HT-29 (cell line): ENCODE measurements around the gene HMCES. TPM values are rescaled to one million over a fixed set of nuclear protein-coding genes. Genes with fewer than 3 reads are reported as not detected.

Experiments used
- DNase-seq: peaks from one replicate; pipeline ENCODE4 v3.0.0-alpha.2; 2015; ENCODE audit warnings: low spot score
- total RNA-seq: library from RNA; depleted of rRNA; stranded (reverse); fragments of >200 nt; shearing (Covaris generic); gene quantifications from 2 replicates; pipeline ENCODE4 v1.2.3, GENCODE V29; 2014; rRNA removed

Gene HMCES, protein sequence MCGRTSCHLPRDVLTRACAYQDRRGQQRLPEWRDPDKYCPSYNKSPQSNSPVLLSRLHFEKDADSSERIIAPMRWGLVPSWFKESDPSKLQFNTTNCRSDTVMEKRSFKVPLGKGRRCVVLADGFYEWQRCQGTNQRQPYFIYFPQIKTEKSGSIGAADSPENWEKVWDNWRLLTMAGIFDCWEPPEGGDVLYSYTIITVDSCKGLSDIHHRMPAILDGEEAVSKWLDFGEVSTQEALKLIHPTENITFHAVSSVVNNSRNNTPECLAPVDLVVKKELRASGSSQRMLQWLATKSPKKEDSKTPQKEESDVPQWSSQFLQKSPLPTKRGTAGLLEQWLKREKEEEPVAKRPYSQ
- total RNA-seq: 58.0 and 63.5 TPM in 2 replicates

DNA sequence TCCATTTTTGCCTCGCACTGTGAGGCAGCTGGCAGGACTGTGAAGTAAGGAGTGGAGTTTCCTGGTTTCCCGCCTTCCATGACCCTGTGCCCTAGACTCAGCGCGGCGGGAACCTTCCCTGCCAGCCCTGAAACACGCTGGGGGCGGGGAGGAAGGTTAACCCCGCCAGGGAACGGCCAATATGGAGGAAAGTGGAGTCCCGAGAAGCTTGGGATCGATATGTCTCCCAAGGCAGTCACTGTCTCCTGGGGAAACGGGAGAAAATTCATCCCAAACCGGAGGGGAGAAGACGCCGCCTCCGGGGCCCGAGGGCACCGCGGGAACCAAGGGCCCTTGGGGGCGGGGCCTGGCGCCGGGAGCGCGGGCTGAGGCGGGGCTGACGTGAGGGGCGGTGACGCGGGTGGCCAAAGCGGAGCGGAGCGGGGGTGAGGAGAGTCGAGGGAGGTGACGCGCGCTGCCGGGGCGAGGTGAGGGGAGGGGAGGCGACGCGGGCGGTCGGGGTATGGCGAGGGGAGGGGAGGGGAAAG lies at the start of gene HMCES:
HMCES (plus strand) TSS at position 432 of the 527 bp plus-strand sequence. CDS start 863 bp downstream, outside the sequence.
- DNase-seq: peak; percentile 96

DNA sequence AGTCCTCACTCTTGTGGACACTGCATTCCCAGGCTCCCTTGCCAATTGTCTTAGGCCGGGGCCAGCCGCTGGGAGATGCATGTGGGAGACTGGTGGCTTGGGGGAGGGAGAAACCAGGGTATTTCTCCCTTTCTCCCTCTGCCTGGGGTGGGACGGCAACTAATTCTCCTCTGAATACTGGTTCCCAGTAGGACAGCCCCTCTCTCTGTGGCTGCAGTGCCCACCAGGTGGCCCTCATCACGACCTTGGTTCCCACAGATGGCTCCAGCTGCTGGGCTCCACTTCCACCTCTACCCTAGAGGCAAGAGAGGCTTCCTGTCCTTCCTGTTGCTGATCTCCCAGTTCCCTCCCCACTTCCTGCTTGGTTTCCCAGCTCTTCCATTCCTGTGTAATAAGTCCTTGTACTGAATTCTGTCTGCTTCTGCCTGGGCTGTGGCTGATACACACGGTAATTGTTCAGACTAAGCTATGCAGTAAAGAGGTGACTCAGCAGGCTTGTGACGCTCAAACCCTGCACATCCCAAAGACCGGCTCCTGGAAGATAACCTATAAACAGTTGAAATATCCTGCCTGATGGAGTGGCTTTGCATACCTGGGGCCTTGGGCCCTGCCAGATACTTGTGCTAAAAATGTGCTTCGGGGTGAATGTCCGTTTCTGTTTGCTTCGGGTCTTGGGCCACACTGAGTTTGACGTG lies 49.6 kb upstream of the HMCES start:
- peak; percentile 47 for DNase-seq

DNA sequence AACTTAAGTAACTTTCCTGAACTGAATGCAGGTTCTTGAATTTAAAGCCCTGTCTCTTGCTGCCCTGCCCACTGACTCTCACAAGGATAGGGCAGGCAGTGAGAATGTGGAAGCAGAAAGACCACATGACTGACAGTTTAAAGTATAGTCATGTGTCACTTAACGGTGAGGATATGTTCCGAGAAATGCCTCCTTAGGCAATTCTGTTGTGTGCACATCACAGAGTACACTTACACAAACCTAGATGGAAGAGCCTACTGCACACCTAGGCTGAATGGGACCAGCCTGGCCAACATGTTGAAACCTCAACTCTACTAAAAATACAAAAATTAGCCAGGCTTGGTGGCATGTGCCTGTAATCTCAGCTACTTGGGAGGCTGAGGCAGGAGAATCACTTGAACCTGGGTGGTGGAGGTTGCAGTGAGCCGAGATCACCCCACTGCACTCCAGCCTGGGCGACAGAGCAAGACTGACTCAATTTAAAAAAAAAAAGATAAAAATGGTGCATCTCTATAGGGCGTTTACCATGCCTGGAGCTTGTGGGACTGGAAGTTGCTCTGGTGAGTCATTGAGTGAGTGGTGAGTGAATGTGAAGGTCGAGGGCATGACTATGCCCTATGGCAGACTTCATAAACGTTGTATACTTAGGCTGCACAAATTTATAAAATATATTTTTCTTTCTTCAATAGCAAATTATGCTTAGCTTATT lies 48.2 kb upstream of the HMCES start:
- DNase-seq: peak; percentile 39

DNA sequence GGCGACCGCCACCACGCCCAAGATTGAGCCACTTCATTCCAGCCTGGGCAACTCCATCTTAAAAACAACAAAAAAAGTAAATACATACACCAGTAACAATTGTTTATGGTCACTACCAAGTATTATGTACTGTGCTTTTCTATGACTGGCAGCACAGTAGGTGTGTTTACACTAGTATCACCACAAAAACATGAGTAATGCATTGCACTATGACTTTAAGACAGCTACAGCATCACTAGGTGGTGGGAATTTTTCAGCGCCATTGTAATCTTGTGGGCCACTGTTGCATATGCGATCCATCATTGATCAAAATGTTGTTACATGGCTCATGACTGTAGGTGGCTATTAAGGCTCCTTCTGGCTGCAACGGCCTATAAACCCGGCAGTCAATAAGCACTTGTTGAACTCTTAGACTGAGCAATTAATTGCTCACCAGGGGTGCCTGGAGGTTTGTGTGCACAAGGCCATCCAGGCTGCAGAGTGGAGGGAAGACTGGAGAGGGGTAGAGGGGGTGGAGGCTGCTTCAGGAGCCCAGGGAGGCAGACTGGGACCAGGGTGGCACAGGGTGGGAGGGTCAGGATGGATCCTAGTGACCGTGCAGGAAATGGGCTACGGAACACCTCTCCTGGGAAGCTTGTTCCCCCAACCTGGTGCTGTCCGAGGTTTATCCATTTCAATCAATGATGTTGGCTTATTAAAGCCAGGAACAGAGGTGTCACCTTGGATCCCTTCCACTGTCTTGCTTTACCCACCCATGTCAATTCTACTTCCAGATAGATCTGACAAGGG lies 47.1 kb upstream of the HMCES start:
- no peak for DNase-seq

DNA sequence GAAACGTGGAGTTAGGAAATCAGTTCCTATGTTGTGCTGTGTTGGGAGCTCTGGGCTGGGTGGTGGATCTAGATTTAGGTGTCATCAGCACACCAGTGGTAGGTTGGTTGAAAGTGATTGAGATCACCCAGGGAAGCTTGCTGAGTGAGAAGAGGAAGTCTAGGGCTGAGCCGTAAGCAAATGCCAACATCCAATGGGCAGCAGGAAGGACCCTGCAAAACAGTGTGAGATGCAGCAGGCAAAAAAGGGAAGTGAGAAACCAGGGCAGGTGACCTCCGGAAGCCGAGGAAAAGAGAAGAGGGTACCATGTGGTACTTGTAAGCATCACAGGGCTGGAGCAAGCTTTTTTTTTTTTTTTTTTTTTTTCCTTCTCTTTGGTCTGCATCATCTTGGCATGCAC lies 45.1 kb upstream of the HMCES start:
- DNase-seq: no peak

DNA sequence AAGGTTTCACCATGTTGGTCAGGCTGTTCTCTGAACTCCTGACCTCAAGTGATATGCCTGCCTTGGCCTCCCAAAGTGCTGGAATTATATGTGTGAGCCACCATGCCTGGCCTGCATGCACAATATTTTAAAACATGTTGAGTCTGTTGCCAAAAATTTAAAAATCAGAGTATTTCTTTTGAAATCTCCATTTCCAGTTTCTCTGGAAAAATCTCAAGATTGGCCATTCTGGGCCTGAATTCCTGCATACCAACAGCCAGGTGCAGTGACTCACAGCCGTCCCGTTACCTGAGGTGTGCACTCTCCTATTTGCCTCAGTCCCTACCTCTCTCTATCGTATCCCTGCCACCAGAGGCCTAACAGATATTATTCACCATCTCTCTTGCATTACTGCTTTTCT lies 44.2 kb upstream of the HMCES start:
- DNase-seq: no peak

DNA sequence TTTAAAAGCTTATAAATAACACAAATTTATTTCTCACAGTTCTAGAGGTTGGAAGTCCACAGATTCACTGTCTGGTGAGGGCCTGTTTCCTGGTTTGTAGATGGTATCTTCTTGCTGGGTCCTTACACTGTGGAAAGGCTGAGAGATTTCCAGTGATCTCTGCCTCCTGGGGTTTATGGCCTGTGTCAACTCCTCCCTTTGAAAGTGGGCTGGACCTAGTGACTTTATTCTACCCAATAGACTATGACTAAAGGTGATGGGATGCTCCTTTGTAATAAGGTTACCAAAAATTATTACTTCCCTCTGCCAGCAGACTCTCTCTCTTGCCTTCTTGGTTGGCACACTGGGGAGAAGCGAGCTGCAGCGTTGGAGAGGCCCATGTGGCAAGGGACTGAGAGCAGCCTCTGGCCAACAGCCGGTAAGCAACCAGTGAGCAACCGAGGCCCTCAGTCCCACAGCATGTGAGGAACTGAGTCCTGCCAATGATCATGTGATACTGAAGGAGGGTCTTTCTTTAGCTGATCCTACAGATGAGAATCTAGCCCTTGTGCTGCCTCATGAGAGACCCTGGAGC lies 43.2 kb upstream of the HMCES start:
- DNase-seq: no peak

DNA sequence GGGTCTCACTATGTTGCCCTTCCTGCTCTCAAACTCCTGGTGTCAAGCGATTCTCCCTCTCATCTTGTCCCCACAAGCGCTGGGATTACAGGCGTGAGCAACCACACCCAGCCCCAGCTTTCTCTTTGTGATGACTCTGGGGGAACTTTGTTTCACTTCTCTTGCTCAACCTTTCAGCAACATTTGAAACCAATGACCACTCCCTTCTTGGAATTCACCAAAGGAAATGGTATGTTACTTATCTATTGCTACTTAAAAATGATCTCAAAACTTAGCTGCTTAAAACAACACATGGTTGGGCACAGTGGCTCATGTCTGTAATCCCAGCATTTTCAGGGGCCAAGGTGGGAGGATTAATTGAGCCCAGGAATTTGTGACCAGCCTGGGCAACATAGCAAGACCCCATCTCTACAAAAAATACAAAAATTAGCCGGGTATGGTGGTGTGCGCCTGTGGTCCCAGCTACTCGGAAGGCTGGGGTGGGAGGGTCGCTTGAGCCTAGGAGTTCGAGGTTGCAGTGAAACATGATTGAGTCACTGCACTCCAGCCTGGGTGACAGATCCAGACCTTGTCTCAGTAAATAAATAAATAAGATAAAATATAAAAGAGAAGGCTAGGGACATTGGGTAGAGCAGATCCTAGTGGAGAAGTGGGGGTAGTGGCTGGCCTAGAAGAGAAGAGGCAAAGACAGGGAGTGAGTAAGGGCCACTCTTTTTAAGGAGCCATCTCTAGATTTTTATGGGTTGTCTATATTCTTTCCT lies 39.5 kb upstream of the HMCES start:
- DNase-seq: no peak

DNA sequence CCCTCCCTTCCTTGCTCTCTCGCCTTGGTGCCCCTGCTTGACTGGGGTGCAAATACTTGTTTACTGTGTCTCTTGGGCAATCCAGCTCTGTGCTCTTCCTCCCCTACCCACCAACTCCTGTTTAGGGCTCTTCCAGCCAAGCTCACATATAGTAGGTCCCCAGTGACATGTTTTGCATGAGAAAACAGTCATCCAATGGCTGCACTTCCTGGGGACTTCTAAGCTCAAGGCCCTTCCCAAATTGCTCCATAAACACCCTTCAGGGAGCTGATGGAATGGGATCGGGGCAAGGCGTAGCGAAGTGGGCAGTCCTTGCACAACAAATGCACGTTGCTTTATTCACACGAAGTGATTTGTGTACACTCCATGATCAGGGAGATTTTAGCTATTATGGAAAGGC lies 38.7 kb upstream of the HMCES start:
- no peak for DNase-seq

DNA sequence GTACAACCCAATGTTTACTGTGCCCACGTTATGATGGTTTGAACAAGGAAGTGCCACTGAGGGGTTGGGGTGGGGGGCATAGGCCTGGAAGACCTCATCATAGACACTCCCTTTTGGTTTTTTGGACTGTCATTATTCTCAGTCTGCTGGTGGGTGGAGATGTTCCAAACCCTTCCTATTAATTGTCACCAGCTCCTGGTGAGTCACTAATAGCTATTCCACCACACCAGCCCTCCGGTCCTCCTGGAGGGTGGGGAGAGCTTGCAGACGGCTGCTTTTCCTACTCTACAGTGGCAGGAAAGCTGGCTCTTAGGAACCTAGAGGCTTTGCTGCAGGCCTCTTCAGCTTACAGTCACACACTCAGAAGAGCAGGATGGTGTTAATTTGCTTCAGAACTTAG lies 38.2 kb upstream of the HMCES start:
- DNase-seq: peak; percentile 26

DNA sequence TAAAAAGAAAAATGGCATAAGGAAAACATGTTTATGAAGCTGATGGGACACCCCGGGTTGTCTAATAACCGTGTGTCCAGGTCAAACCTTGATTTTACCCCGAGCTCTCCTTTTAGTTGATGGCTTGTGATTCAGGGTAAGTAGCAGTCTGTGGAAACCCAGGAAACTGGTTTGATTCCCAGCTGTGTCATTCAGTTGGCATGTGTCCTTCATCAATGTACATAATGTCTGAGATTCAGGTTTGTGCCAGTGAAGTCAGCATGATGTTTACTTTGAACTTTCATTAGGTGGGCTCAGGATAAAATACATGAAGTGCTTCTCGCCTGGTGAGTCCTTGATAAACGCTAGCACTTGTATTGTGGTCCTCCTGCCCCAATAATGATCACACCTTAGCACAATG lies 33.5 kb upstream of the HMCES start:
- DNase-seq: no peak

DNA sequence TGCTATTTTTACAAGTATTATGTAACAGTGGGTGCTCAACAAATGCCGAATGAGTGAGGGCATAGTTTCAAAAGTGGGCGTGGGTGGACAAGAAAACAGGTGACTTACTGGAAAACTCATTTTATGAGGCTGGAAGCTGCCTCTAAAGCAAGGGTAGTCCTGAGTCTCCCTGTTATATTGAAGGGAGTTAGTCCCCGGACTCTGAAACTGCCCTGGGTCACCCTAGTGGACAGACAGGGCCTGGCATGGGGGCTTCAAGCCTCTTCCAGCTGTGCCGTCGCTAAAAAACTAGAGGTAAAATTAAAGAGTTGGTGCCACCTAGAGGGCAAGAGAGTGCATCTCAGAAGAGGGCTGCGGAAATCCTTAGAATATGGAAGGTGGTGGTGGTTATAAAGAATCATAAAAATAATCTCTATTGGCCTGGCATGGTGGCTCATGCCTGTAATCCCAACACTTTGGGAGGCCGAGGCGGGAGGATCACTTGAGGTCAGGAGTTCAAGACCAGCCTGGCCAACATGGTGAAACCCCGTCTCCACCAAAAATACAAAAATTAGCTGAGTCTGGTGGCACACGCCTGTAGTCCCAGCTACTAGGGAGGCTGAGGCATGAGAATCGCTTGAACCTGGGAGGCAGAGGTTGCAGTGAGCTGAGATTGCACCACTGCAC lies 32.9 kb upstream of the HMCES start:
- DNase-seq: peak; percentile 98

DNA sequence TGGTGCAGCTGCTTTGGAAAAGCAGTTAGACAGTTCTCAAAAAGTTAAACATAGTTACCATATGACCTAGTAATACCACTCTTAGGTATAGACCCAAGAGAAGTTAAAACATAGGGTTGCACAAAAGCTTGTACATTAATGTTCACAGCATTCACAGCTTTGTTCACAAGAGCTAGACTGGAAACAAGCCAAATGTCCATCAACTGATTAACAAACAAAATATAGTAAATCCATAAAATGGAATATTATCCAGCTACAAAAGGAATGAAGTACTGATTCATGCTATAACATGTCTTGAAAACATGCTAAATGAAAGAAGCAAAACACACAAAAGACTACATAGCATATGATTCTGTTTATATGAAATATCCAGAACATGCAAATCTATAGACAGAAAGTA lies 32.0 kb upstream of the HMCES start:
- DNase-seq: no peak

DNA sequence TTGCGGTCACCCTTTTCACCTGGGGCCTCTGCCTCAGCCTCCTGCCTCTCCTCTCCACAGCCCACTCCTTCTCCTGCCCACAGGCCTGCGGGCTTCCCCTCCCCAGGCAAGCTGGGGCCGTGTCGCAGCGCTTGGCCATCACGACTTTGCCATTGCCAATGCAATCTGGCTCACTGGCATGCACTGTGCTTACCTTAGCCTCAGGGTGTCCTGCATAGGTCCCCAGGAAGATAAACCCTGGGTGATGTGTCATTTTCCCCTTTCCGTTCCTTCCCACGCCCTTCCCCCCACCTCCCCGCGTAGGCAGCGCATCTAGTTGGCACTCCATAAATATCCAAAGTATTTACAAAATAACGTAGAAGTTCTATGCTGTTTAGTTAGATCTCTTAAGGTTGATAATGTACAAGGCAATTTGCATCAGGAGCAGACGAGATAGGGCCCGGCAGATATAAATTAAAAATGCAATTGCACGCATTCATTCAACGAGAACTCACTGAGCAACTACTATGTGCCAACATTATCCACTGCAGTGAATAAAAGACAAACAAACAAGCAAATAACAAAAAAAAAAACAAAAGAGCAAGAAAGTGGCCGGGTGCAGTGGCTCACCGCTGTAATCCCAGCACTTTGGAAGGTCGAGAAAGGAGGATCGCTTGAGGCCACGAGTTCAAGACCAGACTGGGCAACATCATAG lies 30.2 kb upstream of the HMCES start:
- DNase-seq: no peak

DNA sequence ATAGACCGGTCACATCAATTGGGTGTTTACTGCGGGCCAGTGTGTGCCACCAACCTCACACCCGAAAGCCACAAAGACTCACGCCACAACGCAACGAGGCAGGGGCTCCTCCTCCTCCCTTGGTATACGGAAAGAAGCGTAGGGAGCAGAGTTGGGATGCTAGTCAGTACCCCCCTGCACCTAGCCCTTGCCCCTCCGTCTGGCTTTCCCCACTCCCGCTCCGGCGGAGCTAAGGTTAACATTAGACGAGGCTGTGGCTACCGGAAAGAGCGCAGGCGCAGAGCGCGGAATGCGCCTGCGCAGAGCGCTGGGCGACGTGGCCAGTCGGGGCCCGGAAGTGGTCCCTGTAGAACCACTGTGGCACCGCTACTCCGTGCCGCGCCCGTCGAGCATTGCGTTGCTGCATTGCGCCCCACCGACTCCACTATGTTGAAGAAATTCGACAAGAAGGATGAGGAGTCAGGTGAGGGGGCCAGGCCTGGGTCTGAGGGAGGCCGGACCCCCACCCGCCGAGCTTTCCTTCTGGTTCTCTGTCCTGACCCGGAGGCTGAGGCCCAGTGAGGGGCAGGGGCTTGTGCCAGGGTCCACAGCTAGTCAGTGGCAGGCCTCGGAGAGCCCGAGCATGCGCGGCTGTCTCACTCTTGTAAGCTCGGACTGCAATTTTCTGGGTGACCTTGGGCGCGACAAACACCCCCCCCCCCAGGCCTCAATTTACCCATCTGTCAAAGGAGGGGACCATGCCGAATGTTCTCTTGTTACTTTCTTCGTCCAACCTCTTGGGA lies 29.2 kb upstream of the HMCES start, which contains the start of gene COPG1:
COPG1 (plus strand) TSS at position 323 of the 782 bp plus-strand sequence; CDS start at position 427, 104 bp downstream.
- peak; percentile 99 for DNase-seq

DNA sequence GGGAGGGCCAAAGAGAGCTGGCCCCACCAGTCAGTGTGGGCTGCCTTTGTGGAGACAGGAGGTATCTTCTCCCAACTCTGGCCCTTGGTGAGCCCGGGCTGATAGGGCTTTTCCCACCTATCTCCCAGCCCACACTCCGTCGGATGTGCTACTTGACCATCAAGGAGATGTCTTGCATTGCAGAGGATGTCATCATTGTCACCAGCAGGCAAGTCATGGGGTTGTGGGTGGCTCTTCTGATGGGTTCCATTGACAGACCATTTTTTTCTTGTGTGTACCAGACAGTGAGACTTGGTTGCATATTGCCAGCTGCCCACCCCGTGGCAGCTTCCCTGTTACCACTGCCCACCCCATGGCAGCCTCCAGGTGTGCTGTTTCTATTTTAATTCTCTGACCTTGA lies 25.9 kb upstream of the HMCES start:
- DNase-seq: no peak

DNA sequence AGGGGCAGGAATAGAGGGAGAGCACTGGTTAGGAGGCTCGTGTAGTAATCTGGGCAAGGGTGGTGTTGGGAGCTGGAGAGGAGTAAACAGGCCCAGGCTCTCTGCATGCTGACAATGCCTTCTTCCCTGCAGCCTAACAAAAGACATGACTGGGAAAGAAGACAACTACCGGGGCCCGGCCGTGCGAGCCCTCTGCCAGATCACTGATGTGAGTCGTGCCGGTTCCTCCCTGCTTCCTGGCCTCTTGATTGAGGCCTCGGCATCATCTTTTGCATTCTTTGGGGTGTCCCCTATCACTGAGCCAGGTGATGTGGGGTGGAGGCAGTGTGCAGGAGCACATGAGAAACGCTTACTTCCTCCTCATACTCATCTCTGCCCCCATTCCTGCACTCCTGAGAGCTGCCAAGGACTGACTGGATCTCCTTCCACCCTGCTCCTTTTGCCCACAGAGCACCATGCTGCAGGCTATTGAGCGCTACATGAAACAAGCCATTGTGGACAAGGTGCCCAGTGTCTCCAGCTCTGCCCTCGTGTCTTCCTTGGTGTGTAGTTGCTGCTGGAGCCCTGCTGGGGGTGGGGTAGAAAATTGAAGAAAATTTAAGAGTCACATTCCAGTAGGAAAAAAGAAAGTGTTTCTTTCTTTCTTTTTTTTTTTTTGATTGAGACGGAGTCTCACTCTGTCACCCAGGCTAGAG lies 24.0 kb upstream of the HMCES start:
- no peak for DNase-seq

DNA sequence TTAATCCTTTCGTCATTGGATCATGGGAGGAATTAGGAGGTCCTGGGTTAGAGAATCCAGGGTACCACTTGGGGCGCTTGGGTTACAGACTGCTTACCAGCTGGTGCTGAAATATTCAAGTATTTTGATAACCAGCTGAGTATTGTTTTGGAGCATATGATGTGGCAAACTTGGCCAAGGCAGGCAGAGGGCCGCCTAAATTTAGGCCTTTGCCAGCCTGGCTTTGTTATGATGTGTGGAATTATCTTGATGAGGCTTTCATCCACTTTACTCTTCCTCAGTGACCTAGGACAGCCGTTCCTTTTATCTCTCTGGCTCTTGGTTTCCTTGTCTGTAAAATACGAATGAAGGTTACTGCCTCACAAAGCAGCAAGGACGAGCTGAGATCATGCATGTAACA lies 22.4 kb upstream of the HMCES start:
- no peak for DNase-seq
